LNCAP (cell line): Measurements from ENCODE around the gene COL4A4.

Experiments
- CTCF ChIP-seq: fragments of 450-650 bp; IDR thresholded peaks from 2 replicates; pipeline ENCODE4 v1.5.1; 2017; ENCODE audit warnings: mild to moderate bottlenecking

Gene COL4A4

DNA sequence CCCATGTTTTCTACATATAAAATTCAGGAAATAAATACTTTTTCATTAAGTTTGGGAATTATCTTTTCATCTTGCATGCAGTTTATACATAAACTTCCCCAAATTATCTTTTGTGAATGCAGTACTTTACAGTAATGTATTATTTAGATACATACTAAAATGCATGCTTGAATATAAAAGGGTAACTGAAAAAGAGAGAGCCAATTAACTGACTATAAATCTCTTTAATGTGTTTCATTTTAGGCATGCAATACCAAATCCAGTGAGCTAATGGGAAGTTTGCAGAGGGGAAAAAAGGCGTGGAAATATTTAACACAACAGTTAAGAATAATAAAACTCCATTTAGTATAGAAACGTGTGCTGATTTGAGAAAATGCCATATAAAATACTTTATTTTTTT, 39.2 kb downstream of the COL4A4 start:
- no peak for TF ChIP-seq CTCF

- TF ChIP-seq CTCF, result no peak
Measured at GRCh38 chr2:227123697-227124096, 40.3 kb downstream of the COL4A4 start.

DNA sequence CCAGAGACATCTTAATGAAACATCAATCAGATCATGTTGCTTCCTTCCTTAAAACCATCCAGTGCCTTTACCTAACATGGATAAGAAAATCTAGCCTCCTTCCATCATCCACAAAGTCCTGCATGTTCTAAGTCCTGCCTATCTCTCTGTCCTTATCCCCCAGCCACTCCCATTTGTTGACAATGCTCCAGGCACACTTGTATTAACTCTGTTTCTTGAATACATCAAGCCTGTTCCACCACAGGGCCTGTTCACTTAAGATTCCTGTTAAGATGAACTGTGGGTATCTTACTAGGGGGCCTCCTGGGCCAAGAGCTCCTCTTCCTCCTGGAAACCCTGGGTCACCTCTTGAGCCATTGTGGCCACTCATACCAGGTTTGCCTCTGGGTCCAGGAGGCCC, 45.7 kb downstream of the COL4A4 start:
- TF ChIP-seq CTCF, result no peak

- TF ChIP-seq CTCF, result no peak
Measured at GRCh38 chr2:227117852-227118251, 46.2 kb downstream of the COL4A4 start.

- TF ChIP-seq CTCF, result no peak
Measured at GRCh38 chr2:227117027-227117426, 47.0 kb downstream of the COL4A4 start.

DNA sequence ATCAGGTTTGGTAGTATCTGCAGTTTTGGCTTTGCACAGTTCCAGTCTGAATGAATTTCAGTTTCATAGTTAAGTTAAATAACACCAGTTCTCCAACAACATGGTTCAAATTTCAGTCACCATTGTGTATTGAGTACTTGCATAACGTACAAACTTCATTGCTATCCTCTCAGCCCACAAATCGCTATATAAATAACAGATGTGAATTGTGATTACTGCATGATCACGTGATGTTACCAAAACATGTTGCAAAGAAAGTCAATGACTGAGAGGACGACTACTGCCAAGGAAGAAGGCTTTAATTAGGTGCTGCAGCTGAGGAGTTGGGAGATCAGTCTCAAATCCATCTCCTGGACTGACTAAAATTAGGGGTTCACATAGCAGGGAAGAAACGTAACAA, 48.2 kb downstream of the COL4A4 start:
- TF ChIP-seq CTCF, result no peak

DNA sequence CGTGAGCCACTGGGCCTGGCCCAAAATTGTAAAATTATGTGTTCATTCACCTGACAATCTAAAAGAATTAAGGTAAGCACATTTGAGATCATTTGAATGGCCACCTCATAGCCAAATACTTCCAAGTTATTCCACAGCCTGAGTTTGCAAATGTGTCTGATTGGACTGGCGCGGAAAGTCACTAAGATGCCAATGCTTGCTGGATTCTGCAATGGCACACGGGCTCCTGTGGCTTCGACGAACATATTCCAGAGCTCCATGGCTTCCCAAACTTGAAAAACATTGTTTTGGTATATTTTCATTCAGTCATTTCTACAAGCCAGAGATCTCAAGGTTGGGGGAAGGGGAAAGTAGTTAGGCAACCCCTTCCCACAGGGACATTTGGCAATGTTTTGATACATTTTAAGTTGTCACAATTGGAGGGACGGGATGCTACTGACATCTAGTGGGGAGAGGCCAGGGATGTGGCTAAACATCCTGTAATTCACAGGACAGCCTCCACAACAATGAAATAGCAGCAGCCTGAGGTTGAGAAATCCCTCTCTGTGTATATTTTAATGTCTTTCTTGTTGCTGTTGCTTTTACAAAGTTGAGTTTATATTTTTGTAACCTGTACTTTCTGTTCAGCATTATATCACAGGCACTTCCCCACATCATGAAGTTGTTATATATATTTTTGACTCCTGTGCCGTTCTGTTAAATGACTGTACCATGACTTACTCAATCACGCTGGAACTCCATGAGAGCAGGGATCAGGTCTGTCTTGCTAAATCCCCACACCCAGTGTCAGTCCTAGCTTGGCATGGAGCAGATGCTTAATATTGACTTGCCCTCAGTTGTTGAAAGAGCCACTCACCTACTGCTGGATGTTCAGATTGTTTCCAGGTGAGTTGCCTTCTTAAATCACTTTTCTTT, 56.9 kb downstream of the COL4A4 start:
- peak; percentile 77 for TF ChIP-seq CTCF

- no peak for TF ChIP-seq CTCF
Measured at GRCh38 chr2:227103583-227103982, 60.4 kb downstream of the COL4A4 start.
